NOMO-1 treated with DMSO at 0.1 percent for 48 hours (cell line): ENCODE measurements around the gene PIGZ.

Experiments used
- DNase-seq: peaks from one replicate; lab custom pipeline; 2025; ENCODE audit not compliant: unreplicated experiment; lab: John Stamatoyannopoulos, UW

The PIGZ gene

GRCh38 chr3:196983186-196983585, 14.6 kb upstream of the PIGZ start:
- DNase-seq, result no peak

DNA sequence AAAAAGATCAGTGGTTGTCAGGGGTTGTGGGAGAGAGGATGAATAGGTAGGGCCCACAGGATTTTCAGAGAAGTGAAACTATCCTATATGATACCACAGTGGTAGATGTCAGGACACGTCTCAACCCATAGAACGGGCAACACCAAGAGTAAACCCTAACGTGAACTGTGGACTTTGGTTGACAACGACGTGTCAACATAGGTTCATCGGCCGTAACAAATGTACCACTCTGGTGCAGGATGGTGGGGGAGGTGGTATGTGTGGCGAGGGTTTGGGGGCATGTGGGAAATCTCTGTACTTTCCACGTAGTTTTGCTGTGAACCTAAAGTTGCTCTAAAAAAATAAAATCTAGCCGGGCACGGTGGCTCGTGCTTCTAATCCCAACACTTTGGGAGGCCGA, 13.0 kb upstream of the PIGZ start:
- DNase-seq, result no peak

- no peak for DNase-seq
Measured at GRCh38 chr3:196979545-196979944, 10.9 kb upstream of the PIGZ start.

- DNase-seq, result no peak
Measured at GRCh38 chr3:196976941-196977340, 8.3 kb upstream of the PIGZ start.

DNA sequence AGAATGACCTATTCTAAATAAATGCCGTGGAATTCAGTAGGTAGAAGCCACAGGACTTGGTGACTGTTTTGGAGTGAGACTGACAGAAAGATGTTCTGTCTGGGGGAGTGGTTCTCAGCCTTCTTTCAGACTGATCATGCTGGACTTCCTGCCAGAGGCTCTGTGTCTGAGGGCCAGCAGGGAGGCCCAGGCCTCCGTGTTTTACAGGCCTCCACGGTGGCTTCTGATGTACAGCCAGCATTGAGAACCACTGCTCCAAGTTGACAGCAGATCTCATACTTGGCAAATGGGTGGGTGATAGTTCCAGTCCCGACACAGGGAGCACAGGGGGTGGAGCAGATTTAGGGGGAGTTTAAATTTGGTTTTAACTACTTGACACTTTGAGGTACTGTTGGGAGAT, 6.7 kb upstream of the PIGZ start:
- no peak for DNase-seq

- no peak for DNase-seq
Measured at GRCh38 chr3:196974661-196975060, 6.0 kb upstream of the PIGZ start.

DNA sequence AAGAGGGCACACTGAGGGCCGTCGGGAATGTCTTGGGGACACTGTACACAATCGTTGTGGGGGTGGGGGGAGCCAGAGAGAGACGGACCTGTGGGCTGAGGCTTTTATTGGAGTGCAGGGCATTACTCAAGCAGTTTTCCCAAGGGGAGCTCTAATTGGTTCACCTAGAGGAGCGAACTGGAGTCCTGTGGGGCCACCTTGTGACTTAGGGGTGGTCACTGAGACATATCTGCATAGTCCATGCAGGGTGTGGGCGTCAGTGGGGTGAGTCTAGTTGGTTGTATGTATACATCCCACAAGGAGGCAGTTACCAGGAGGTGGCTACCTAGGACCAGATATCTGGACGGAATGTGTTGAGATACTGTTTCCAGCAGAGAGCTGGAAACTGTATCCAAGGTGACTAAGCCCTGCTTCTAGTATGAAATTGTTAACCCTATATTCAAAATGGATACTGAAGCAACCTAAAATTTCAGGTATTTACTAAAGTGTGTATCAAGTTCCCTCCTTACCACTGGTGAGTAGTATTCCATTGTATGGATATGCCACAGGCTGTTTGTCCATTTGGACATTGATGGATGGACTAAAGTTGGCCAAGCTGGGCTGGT, 2.6 kb upstream of the PIGZ start:
- DNase-seq, result no peak

DNA sequence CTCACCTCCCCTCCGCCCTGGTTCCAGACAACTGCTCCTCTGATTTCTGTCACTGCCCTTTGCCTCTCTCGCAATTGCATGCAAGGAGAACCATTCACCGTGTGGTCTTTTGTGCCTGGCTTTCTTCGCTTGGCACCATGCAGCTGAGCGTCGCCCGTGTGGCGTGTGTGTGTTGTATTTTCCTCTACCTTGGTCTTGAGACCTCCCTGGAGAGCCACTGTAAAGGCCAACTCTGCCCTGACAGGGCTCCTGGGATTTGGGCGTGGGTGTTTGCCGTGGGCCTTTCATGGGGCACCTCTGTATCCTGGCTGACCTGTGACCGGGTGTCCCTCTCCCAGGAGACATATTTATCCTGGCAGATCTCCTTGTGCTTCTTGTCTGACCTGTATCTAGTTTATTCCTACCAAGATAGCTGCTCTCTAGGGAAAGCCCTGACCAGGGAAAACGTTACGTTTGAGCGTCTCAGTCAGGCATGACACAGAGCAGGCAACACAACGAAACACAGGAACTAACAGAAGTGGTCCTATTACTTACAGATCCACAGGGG, 2.0 kb upstream of the PIGZ start:
- DNase-seq, result no peak

DNA sequence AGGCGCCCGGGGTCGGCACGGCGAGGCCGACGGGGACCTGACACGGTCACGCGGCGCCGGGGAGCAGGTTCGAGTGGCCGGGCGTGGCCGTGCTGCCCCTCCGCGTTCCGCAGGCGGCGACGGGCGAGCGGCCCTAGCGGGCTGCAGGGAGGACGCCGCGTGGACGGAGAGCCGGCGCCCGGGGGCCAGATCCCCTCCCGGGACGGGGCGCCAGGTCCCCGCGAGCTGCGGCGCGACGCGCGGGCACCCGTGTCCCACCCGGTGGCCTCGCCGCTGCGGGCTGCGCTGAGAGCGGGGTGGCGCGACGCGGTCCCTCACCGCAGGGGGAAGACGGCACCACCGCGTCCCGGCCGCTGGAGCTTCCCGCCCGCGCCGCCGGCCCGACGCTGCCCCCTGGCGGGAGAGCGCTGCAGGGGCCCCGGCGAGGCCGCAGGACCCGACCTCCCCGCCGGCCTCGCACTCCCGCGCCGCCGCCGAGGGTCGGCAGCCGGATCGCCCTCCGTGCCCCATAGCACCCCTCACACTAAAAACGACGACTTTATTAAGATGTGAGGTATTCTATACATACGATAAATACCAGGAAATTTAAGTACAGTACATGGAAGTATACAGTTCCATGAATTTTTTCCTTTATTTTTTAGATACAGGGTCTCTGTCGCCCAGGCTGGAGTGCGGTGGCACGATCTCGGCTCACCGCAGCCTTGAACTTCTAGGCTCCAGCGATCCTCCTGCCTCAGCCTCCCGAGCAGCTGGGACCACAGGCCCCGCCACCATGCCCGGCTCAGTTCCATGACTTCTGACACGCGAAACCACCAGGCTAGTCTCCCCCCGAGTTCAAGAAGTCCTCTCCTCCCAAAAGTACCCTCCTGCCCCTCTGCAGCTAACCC, 1.3 kb upstream of the PIGZ start:
- peak; percentile 58 for DNase-seq

- peak; percentile 65 for DNase-seq
Measured at GRCh38 chr3:196969134-196969659, 564 bp upstream of the PIGZ start.

GRCh38 chr3:196967412-196968232, 1.0 kb downstream of the PIGZ start:
- no peak for DNase-seq

GRCh38 chr3:196966526-196967401, 1.9 kb downstream of the PIGZ start:
- no peak for DNase-seq

GRCh38 chr3:196965804-196966173, 2.8 kb downstream of the PIGZ start:
- DNase-seq, result no peak

GRCh38 chr3:196965112-196965803, 3.4 kb downstream of the PIGZ start:
- no peak for DNase-seq

- DNase-seq, result no peak
Measured at GRCh38 chr3:196963631-196963953, 5.0 kb downstream of the PIGZ start.

DNA sequence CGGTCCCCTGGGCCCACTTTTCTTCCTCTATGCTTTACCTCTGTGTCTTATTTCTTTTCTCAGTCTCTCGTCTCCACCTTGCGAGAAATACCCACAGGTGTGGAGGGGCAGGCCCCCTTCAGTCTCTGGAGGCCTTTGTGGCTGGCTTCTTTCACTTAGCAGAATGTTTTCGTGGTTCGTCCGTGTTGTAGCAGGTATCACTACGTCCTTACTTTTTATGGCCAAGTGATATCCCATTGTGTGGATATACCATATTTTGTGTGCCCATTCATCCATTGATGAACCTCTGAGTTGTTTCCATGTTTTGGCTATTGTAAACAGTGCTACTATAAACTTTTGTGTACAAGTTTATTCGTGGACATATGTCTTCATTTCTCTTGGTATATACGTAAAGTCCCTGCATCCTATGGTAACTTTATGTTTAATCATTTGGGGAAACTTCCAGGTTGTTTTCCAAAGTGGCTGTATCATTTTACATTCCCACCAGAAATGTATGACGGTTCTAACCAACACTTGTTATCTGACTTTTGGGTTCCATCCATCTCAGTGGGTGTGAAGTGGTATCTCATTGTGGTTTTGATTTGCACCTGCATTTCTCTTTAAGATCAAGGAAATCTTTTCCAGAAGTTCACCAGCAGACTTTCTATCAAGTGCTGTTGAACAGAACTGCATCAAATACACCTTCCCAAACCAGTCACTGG, 5.6 kb downstream of the PIGZ start:
- no peak for DNase-seq

DNA sequence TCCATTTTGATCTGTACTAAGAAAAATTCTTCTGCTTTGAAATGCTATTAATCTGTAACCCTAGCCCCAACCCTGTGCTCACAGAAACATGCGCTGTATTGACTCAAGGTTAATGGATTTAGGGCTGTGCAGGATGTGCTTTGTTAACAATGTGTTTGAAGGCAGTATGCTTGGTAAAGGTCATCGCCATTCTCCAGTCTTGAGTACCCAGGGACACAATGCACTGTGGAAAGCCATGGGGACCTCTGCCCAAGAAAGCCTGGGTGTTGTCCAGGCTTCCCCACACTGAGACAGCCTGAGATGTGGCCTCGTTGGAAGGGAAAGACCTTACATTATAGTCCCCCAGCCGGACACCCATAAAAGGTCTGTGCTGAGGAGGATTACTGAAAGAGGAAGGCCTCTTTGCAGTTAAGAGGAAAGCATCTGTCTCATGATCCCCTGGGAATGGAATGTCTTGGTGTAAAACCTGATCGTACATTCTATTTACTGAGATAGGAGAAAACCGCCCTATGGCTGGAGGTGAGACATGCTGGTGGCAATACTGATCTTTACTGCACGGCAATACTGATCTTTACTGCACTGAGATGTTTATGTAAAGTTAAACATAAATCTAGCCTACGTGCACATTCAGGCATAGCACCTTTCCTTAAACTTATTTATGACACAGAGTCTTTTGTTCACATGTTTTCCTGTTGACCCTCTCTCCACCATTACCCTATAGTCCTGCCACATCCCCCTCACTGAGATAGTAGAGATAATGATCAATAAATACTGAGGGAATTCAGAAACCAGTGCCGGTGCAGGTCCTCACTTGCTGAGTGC, 6.3 kb downstream of the PIGZ start:
- DNase-seq, result no peak

GRCh38 chr3:196954832-196955231, 13.8 kb downstream of the PIGZ start:
- no peak for DNase-seq
